GM18909 (cell line): ENCODE results near the gene MINDY2.
"Not testable (repeated sequence)": the region's sequence is repeated elsewhere in the genome, so short reads cannot be mapped to it uniquely, and the experiment has no call there.

Experiments used
- ATAC-seq: cut with Tn5 transposase; IDR thresholded peaks from one replicate; pipeline ENCODE4 v1.9.1; 2021; ENCODE audit warnings: mild to moderate bottlenecking; ENCODE audit not compliant: unreplicated experiment, poor library complexity

The MINDY2 gene

GRCh38 chr15:58876306-58877106, 105.4 kb downstream of the MINDY2 start:
- ATAC-seq = no peak

GRCh38 chr15:58877999-58878825, 107.1 kb downstream of the MINDY2 start:
- ATAC-seq = no peak

- ATAC-seq = no peak
These were observed 109.2 kb downstream of the MINDY2 start for GRCh38 chr15:58880320-58880719.

GRCh38 chr15:58882243-58882642, 111.1 kb downstream of the MINDY2 start:
- ATAC-seq = no peak

- not testable (repeated sequence) for ATAC-seq
These were observed 112.8 kb downstream of the MINDY2 start for GRCh38 chr15:58883926-58884325.

GRCh38 chr15:58886921-58887320, 115.8 kb downstream of the MINDY2 start:
- ATAC-seq = no peak

GRCh38 chr15:58889363-58889762, 118.3 kb downstream of the MINDY2 start:
- ATAC-seq = no peak

- ATAC-seq = no peak
These were observed 127.1 kb downstream of the MINDY2 start for GRCh38 chr15:58898150-58898680.

GRCh38 chr15:58900631-58901030, 129.5 kb downstream of the MINDY2 start:
- ATAC-seq = no peak

GRCh38 chr15:58908550-58909309, 137.6 kb downstream of the MINDY2 start:
- no peak for ATAC-seq

- ATAC-seq = no peak
These were observed 138.5 kb downstream of the MINDY2 start for GRCh38 chr15:58909616-58910015.

GRCh38 chr15:58910456-58910855, 139.4 kb downstream of the MINDY2 start:
- no peak for ATAC-seq
